GM12878 (cell line): ENCODE data around the gene ZBTB16. TPM values are rescaled to one million over a fixed set of nuclear protein-coding genes. Genes with fewer than 3 reads are reported as not detected.

Source experiments
- ATAC-seq: fragments of 200-7000 bp; cut with Tn5 transposase; 3 replicates; pipeline ENCODE4 v1.9.1; 2020; ENCODE audit warnings: mild to moderate bottlenecking, moderate library complexity
- BruUV-seq: library from RNA; stranded (reverse); fragments of 400-500 nt; replicated peaks from 2 replicates; lab custom pipeline; 2021; lab: Mats Ljungman, UMichigan
- CTCF ChIA-PET: fragments of 300-600 bp; sonication (Branson Sonifier 250); formaldehyde crosslinking; extraction: SDS; loops from one replicate; lab custom pipeline; 2021; ENCODE audit warnings: inconsistent platforms; lab: Yijun Ruan, JAX
- POLR2A ChIA-PET: fragments of 350-600 bp; formaldehyde crosslinking; extraction: SDS; loops from one replicate; lab custom pipeline; 2021; ENCODE audit warnings: inconsistent platforms; lab: Charles Lee
- RAD21 ChIA-PET: fragments of 300-600 bp; sonication (Branson Sonifier 250); formaldehyde crosslinking; loops from one replicate; lab custom pipeline; 2023; ENCODE audit warnings: antibody characterized with exemption; ENCODE audit not compliant: unreplicated experiment; lab: Charles Lee
- SMC1A ChIA-PET: fragments of 300-600 bp; sonication (Branson Sonifier 250); formaldehyde crosslinking; loops from one replicate; lab custom pipeline; 2023; ENCODE audit not compliant: unreplicated experiment, uncharacterized antibody; lab: Charles Lee
- DNase-seq: peaks from one replicate; pipeline ENCODE4 v3.0.0-alpha.2; 2011; ENCODE audit warnings: low read depth, low spot score
- FAIRE-seq: peaks from 3 replicates; lab custom pipeline; 2011; peaks lifted over from hg19 to GRCh38; lab: Jason Lieb, UNC
- H2AFZ ChIP-seq: 2 replicates; pipeline ENCODE4 v1.6.0; 2011; ENCODE audit warnings: low read depth, low read length, control low read depth; ENCODE audit not compliant: control insufficient read depth
- H3K27ac ChIP-seq: 2 replicates; pipeline ENCODE4 v1.5.1; 2011; ENCODE audit warnings: control low read depth; ENCODE audit not compliant: control insufficient read depth, insufficient read depth
- H3K27me3 ChIP-seq, 2 experiments: replicated peaks in 1 of 2; 2 replicates each; pipeline versions ENCODE4 v1.6.0 to v1.6.1; 2011; ENCODE audit warnings: low read length in 1 of 2; ENCODE audit not compliant: control insufficient read depth in 2 of 2, insufficient read depth in 2 of 2
- H3K36me3 ChIP-seq, 2 experiments: 2 replicates each; pipeline ENCODE4 v1.5.1; 2011; ENCODE audit warnings: low read length in 1 of 2; ENCODE audit not compliant: control insufficient read depth in 2 of 2, insufficient read depth in 2 of 2
- H3K4me1 ChIP-seq: 2 replicates; pipeline ENCODE4 v1.6.1; 2011; ENCODE audit warnings: mild to moderate bottlenecking, low read length, moderate library complexity, mixed read lengths; ENCODE audit not compliant: control insufficient read depth, insufficient read depth
- H3K4me2 ChIP-seq: 2 replicates; pipeline ENCODE4 v1.6.0; 2011; ENCODE audit warnings: control low read depth; ENCODE audit not compliant: control insufficient read depth, insufficient read depth
- H3K4me3 ChIP-seq: fragments of 200-600 bp; sonication (generic); 2 replicates; pipeline ENCODE4 v1.5.1; 2016
- H3K79me2 ChIP-seq: 2 replicates; pipeline ENCODE4 v1.6.0; 2011; ENCODE audit warnings: low read length; ENCODE audit not compliant: control insufficient read depth, insufficient read depth
- H3K9ac ChIP-seq: 2 replicates; pipeline ENCODE4 v1.8.0; 2011; ENCODE audit warnings: low read length, control low read depth, mixed read lengths; ENCODE audit not compliant: control insufficient read depth, insufficient read depth
- H3K9me3 ChIP-seq: replicated peaks from 3 replicates; pipeline ENCODE4 v1.5.1; 2011; ENCODE audit warnings: mild to moderate bottlenecking, low read length; ENCODE audit not compliant: control insufficient read depth, insufficient read depth
- H4K20me1 ChIP-seq: 2 replicates; pipeline ENCODE4 v1.6.0; 2011; ENCODE audit not compliant: control insufficient read depth, insufficient read depth
- CHD4 ChIP-seq: fragments of 200-600 bp; sonication (generic); IDR thresholded peaks from 2 replicates; pipeline ENCODE4 v1.6.1; 2016; ENCODE audit warnings: mild to moderate bottlenecking
- EGR1 ChIP-seq, 2 experiments: IDR thresholded peaks; 1 replicate in 1 of 2; 2 replicates in 1 of 2; pipeline ENCODE4 v1.6.1; 2011 to 2012; ENCODE audit warnings: low read depth in 2 of 2, low read length in 2 of 2, borderline replicate concordance in 1 of 2, mild to moderate bottlenecking in 1 of 2, moderate library complexity in 1 of 2
- EZH2 ChIP-seq: IDR thresholded peaks from 2 replicates; pipeline ENCODE4 v1.6.1; 2012; ENCODE audit warnings: low read depth, mild to moderate bottlenecking, control low read depth, inconsistent platforms, low read length, borderline replicate concordance; ENCODE audit not compliant: control insufficient read depth
- FOS ChIP-seq: IDR thresholded peaks from 3 replicates; pipeline ENCODE4 v1.6.1; 2011; ENCODE audit warnings: borderline replicate concordance; ENCODE audit not compliant: insufficient read length; ENCODE audit errors: extremely low read depth
- IRF4 ChIP-seq: IDR thresholded peaks from 2 replicates; pipeline ENCODE4 v1.6.1; 2011; ENCODE audit warnings: low read depth, low read length
- JUNB ChIP-seq: IDR thresholded peaks from 2 replicates; pipeline ENCODE4 v1.6.1; 2016; ENCODE audit warnings: antibody characterized with exemption, mild to moderate bottlenecking
- KLF5 ChIP-seq: fragments of 450-650 bp; IDR thresholded peaks from 2 replicates; pipeline ENCODE4 v1.6.1; 2014; ENCODE audit warnings: mild to moderate bottlenecking; ENCODE audit not compliant: partially characterized antibody
- MYC ChIP-seq: IDR thresholded peaks from 2 replicates; pipeline ENCODE4 v1.6.1; 2011; ENCODE audit warnings: mild to moderate bottlenecking, low read length, moderate library complexity, inconsistent platforms; ENCODE audit not compliant: insufficient read depth, insufficient replicate concordance, insufficient read length, severe bottlenecking
- PML ChIP-seq: IDR thresholded peaks from 2 replicates; pipeline ENCODE4 v1.6.1; 2012; ENCODE audit warnings: low read length, inconsistent platforms
- POLR2AphosphoS5 ChIP-seq: IDR thresholded peaks from 2 replicates; pipeline ENCODE4 v1.6.1; 2011; ENCODE audit warnings: mild to moderate bottlenecking, low read length, inconsistent platforms
- SMARCA5 ChIP-seq: fragments of 450-650 bp; IDR thresholded peaks from 2 replicates; pipeline ENCODE4 v1.6.1; 2017; ENCODE audit warnings: mild to moderate bottlenecking
- SPI1 ChIP-seq: IDR thresholded peaks from 2 replicates; pipeline ENCODE4 v1.6.1; 2011; ENCODE audit warnings: low read depth, mild to moderate bottlenecking, low read length, moderate library complexity, borderline replicate concordance; ENCODE audit not compliant: insufficient read depth
- STAT1 ChIP-seq: fragments of 450-650 bp; conservative IDR thresholded peaks from 2 replicates; pipeline ENCODE4 v1.6.1; 2014; ENCODE audit warnings: antibody characterized with exemption, mild to moderate bottlenecking
- WRNIP1 ChIP-seq: IDR thresholded peaks from 2 replicates; pipeline ENCODE4 v1.6.1; 2011; ENCODE audit warnings: low read depth, low read length, improper control_type of control experiment, borderline replicate concordance
- ZNF217 ChIP-seq: fragments of 450-650 bp; IDR thresholded peaks from 2 replicates; pipeline ENCODE4 v1.6.1; 2017; ENCODE audit warnings: antibody characterized with exemption, mild to moderate bottlenecking
- WGBS: methylation state at CpG from one replicate; pipeline ENCODE4 v1.1.6; 2016; ENCODE audit warnings: low lambda C conversion rate; ENCODE audit not compliant: insufficient replicate concordance, insufficient coverage; ENCODE audit errors: missing lambda C conversion rate; 5-methylcytosine and 5-hydroxymethylcytosine counted together
- in situ Hi-C: fragments of 300-500 bp; cut with MboI; formaldehyde crosslinking; loops from 9 replicates; pipeline ENCODE4 v1.14.3; 2018; ENCODE audit warnings: mixed read lengths
- intact Hi-C: fragments of 100-400 bp; cut with micrococcal nuclease; formaldehyde crosslinking; loops from one replicate; pipeline ENCODE4 v1.14.2; 2022; ENCODE audit not compliant: unreplicated experiment
- polyA plus RNA-seq, 11 experiments: library from polyadenylated mRNA; depleted of rRNA in 4 of 11; unstranded in 6 of 11; stranded (reverse) in 5 of 11; fragments of >200 nt; fragmentation: Nextera tagmentation in 4 of 11; fragmentation: Illumina TruSeq in 1 of 11; extraction: Ambion mirVana in 4 of 11; extraction: Trizol in 1 of 11; gene quantifications; 1 replicate in 1 of 11; 2 replicates in 10 of 11; pipeline versions ENCODE4 v1.2.1 to v1.2.3, GENCODE V29; 2011 to 2016; ENCODE audit warnings: inconsistent platforms in 2 of 11, missing spikeins in 2 of 11, low read depth in 1 of 11
- total RNA-seq, 4 experiments: library from RNA; depleted of rRNA in 3 of 4; stranded (reverse); fragments of >200 nt in 3 of 4; fragmentation: Illumina TruSeq in 1 of 4; extraction: Trizol in 1 of 4; gene quantifications; 2 replicates each; pipeline versions ENCODE4 v1.2.1 to v1.2.3, GENCODE V29; 2013 to 2021
- TF ChIP-seq, protein P1 (sequence below): fragments of 450-650 bp; IDR thresholded peaks from 2 replicates; pipeline ENCODE4 v1.6.1; 2017; ENCODE audit warnings: antibody characterized with exemption, mild to moderate bottlenecking, moderate library complexity
- TF ChIP-seq, protein P2 (sequence below): fragments of 450-650 bp; IDR thresholded peaks from 2 replicates; pipeline ENCODE4 v1.6.1; 2017; ENCODE audit warnings: mild to moderate bottlenecking, moderate library complexity

ZBTB16 gene
- total and polyA plus RNA-seq, 10 of the 15 experiments (the other 5 are each of a cell fraction or from before 2014, with no cell fraction given): 0.38 TPM; not detected in 9

DNA sequence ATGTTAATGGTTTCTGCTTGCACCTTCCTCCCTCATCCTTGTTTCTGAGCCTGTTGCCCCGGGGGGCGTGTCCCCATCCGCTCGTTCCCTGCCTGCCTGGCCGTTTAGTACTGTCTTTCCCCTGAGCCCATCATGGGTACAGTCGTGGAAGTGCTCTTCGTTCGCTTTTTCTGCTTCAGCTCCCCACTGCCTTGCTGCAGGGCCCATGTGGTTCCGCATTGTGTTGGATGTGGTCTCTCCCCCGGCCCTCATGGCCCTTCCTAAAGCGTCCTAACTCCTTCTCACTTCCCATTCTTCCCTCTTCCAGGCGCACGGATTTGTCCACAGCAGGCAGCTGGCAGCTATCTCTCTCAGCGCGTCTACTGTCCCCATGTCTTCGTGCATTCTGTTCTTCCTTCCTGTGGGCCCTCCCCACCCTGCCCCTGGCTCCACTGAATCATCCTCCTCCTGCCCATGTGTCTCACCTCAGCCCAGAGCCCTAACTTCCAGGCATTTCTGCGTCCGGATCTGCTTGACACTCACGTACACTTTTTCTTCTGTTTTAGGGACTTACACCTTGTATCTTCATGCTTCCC is 98.1 kb downstream of the ZBTB16 start (continued):
- TF ChIP-seq, protein P1, sequence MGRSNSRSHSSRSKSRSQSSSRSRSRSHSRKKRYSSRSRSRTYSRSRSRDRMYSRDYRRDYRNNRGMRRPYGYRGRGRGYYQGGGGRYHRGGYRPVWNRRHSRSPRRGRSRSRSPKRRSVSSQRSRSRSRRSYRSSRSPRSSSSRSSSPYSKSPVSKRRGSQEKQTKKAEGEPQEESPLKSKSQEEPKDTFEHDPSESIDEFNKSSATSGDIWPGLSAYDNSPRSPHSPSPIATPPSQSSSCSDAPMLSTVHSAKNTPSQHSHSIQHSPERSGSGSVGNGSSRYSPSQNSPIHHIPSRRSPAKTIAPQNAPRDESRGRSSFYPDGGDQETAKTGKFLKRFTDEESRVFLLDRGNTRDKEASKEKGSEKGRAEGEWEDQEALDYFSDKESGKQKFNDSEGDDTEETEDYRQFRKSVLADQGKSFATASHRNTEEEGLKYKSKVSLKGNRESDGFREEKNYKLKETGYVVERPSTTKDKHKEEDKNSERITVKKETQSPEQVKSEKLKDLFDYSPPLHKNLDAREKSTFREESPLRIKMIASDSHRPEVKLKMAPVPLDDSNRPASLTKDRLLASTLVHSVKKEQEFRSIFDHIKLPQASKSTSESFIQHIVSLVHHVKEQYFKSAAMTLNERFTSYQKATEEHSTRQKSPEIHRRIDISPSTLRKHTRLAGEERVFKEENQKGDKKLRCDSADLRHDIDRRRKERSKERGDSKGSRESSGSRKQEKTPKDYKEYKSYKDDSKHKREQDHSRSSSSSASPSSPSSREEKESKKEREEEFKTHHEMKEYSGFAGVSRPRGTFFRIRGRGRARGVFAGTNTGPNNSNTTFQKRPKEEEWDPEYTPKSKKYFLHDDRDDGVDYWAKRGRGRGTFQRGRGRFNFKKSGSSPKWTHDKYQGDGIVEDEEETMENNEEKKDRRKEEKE: no peak
- TF ChIP-seq FOS (no peak), MYC (no peak)
- TF ChIP-seq, all 136 proteins: peak for 0

DNA sequence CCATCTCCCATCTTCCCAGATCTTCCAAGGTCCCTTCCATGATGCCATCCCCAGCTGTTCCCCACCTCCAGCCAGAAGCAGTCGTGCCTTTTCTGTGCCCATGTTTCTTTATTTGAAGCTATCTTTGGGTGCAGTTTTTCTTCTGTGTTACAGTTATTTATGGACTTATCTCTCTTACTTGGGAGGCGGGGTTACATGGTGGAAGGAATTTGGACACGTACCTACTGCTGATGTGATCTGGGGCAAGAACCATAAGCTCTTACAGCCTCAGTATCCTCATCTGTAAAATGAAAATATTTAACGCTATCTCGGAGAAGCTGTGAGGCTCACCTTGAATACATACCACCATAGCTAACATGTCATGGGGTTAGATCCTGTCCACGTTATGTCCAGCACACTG is 98.9 kb downstream of the ZBTB16 start:
- no peak overlapping the region for H3K4me2 ChIP-seq
- peaks cover 6% of the 10 kb centered on the region; the same call in 1 of the 2 replicates for H3K4me1 ChIP-seq
- SMC1A ChIA-PET: no interaction called here
- CTCF ChIA-PET: no interaction called here
- no peak for DNase-seq
- H3K79me2 ChIP-seq: no peaks in the 10 kb centered on the region
- intact Hi-C loops (no loop called here), in situ Hi-C loops (no loop called here)
- no peaks in the 10 kb centered on the region; a peak in 2 of 4 replicates for H3K27me3 ChIP-seq
- H3K36me3 ChIP-seq: no peaks in the 10 kb centered on the region
- POLR2A ChIA-PET: no interaction called here
- H3K27ac ChIP-seq: no peak overlapping the region
- 42% methylated on average over 6 of the region's 6 CpGs for WGBS
- FAIRE-seq: no peak
- no peak overlapping the region for H3K9ac ChIP-seq
- no peak for ATAC-seq
- no peak overlapping the region for H3K4me3 ChIP-seq
- no peaks in the 10 kb centered on the region for H4K20me1 ChIP-seq
- H2AFZ ChIP-seq: no peak overlapping the region
- H3K9me3 ChIP-seq: no peaks in the 10 kb centered on the region
- RAD21 ChIA-PET: no interaction called here
- no TSS peak for BruUV-seq
- TF ChIP-seq, protein P2, sequence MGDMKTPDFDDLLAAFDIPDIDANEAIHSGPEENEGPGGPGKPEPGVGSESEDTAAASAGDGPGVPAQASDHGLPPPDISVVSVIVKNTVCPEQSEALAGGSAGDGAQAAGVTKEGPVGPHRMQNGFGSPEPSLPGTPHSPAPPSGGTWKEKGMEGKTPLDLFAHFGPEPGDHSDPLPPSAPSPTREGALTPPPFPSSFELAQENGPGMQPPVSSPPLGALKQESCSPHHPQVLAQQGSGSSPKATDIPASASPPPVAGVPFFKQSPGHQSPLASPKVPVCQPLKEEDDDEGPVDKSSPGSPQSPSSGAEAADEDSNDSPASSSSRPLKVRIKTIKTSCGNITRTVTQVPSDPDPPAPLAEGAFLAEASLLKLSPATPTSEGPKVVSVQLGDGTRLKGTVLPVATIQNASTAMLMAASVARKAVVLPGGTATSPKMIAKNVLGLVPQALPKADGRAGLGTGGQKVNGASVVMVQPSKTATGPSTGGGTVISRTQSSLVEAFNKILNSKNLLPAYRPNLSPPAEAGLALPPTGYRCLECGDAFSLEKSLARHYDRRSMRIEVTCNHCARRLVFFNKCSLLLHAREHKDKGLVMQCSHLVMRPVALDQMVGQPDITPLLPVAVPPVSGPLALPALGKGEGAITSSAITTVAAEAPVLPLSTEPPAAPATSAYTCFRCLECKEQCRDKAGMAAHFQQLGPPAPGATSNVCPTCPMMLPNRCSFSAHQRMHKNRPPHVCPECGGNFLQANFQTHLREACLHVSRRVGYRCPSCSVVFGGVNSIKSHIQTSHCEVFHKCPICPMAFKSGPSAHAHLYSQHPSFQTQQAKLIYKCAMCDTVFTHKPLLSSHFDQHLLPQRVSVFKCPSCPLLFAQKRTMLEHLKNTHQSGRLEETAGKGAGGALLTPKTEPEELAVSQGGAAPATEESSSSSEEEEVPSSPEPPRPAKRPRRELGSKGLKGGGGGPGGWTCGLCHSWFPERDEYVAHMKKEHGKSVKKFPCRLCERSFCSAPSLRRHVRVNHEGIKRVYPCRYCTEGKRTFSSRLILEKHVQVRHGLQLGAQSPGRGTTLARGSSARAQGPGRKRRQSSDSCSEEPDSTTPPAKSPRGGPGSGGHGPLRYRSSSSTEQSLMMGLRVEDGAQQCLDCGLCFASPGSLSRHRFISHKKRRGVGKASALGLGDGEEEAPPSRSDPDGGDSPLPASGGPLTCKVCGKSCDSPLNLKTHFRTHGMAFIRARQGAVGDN: no peak
- TF ChIP-seq WRNIP1: no peak
- no peak for TF ChIP-seq KLF5
- no peak for TF ChIP-seq POLR2AphosphoS5
- no peak for TF ChIP-seq MYC
- TF ChIP-seq ZNF217: no peak
- no peak for TF ChIP-seq EGR1 (IDR thresholded peaks at IDR 0.05; ENCODE audit: borderline replicate concordance in 1 of 2, low read depth in 2 of 2, low read length in 2 of 2)
- no peak for TF ChIP-seq JUNB
- no peak for TF ChIP-seq PML
- no peak for TF ChIP-seq SPI1
- TF ChIP-seq STAT1: no peak
- no peak for TF ChIP-seq CHD4
- no peak for TF ChIP-seq EZH2
- TF ChIP-seq IRF4: no peak
- no peak for TF ChIP-seq SMARCA5
